HG03354 (cell line): Measurements from ENCODE around the gene PHYKPL.
"Not testable (repeated sequence)": the region's sequence is repeated elsewhere in the genome, so short reads cannot be mapped to it uniquely, and the experiment has no call there.

Source experiments
- ATAC-seq: cut with Tn5 transposase; IDR thresholded peaks from one replicate; pipeline ENCODE4 v1.9.1; 2021; ENCODE audit warnings: mild to moderate bottlenecking; ENCODE audit not compliant: unreplicated experiment, poor library complexity, severe bottlenecking

Gene PHYKPL

GRCh38 chr5:178266581-178266980 is 34.0 kb upstream of the PHYKPL start:
- ATAC-seq: no peak

- ATAC-seq: no peak
These were observed 33.1 kb upstream of the PHYKPL start for GRCh38 chr5:178265746-178266145.

DNA sequence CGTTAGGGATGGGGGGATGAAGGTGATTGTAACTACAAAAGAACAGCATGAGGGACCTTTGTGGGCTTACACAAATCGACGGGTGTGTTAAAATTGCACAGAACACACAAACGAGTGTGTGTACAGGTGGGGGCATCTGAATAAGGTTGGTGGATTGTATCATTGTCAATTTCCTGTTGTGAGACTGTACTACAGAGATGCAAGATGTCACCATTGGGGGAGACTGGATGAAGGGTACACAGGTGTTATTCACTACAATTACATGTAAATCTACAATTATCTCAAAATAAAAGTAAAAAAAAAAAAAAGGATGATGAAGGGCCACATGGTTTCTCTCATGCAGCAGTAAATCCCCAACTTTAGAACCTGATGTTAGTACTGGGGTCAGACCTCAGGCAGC is 31.4 kb upstream of the PHYKPL start:
- no peak for ATAC-seq

GRCh38 chr5:178261666-178262600 is 29.3 kb upstream of the PHYKPL start:
- ATAC-seq: no peak

DNA sequence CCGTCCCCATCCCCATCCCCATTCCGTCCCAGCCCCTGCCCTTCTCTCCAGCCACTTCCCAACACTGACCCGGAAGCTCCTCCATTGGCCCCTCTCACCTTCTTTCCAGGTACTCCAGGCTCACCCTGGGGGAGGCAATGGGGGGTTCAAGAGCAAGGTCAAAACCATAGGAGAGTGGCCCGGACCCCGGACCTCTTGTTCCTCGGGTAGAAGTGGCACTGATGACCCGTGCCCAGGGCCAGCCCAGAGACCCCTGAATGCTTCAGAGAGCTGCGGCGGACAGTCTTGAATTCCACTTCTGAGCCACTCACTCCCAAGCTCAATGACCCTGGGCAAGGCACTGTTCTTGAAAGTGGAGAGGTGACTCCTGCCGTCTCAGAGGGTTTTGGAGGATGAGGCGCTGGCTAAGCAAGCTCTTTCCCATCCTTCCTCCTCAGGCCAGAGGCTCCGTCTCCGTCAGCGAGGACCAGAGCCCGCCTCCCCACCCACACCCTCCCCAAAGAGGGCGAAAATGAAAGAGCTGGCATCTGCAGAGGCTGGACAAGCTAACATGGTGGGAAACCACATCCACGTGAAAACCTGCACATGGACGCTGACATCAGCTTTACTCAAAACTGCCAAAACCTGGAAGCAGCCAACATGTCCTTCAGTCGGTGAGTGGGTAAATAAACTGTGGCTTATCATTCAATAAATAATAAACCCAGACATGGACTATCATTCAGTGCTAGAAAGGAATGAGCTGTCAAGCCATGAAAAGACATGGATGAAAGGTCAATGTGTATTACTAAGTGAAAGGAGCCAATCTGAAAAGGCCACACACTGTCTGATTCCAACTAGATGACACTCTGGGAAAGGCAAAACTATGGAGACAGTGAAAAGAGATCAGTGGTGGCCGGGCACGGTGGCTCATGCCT is 27.3 kb upstream of the PHYKPL start:
- ATAC-seq: no peak

GRCh38 chr5:178257650-178258049 is 25.0 kb upstream of the PHYKPL start:
- no peak for ATAC-seq

- ATAC-seq: no peak
These were observed 24.1 kb upstream of the PHYKPL start for GRCh38 chr5:178256746-178257145.

GRCh38 chr5:178253632-178254031 is 21.0 kb upstream of the PHYKPL start:
- not testable (repeated sequence) for ATAC-seq

GRCh38 chr5:178252258-178252657 is 19.7 kb upstream of the PHYKPL start:
- ATAC-seq: no peak

GRCh38 chr5:178250263-178250662 is 17.7 kb upstream of the PHYKPL start:
- no peak for ATAC-seq

DNA sequence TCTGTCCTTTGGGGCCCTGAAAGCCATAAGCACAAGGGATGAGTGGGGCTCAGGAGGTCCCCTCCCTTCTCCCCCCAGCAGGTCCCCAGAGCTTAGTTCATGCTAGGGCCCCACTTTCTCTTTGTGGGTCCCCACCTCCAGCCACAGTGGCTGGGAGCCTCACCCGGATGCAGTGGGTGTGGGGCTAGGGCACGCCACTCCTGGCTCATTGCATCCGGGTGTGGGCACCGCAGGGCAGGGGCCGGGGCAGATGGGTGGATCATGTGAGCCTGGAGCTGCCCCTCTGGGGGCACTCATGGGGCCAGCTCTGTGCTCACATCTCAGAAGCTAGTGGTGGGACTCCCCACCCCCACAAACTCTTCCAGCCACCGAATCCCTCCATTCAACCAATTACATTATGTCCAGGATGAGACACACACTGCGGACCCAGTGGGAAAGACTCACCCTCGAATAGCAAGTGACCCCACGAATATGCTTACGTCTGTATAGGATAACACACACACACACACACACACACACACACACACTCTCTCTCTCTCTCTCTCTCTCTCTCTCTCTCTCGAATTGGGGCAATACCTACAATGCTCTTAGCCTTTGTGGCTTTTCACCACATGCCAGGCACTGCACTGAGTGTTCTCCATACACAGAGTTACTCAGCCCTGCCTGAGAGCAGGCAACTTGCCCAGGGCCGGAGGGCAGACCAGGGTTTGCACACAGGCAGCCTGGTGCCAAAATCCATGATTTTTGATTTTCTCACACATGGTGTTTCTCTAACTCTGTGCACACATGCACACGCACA is 16.8 kb upstream of the PHYKPL start:
- no peak for ATAC-seq

GRCh38 chr5:178248750-178249149 is 16.1 kb upstream of the PHYKPL start:
- no peak for ATAC-seq

GRCh38 chr5:178247481-178248456 is 15.2 kb upstream of the PHYKPL start:
- ATAC-seq: no peak

GRCh38 chr5:178246624-178247279 is 14.2 kb upstream of the PHYKPL start:
- ATAC-seq: no peak

GRCh38 chr5:178245389-178245788 is 12.8 kb upstream of the PHYKPL start:
- no peak for ATAC-seq

DNA sequence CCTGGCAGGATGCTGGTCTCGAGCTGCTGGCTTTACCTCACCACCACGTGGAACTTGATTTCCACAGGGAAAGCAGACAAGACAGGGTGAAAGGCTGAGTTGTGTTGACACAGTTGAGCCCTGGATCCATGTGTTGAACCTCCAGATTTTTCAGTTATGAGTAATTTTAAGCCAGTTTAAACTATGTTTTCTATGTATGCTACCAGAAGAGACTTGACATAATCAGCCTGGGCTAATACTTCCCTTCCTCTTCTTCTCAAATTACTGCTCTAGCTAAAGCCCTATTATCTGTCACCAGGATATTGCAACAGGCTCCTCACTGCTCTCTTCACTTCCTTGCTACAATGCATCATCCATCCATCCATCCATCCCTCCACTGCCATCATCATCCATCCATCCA is 12.0 kb upstream of the PHYKPL start:
- ATAC-seq: no peak

GRCh38 chr5:178242416-178242815 is 9.8 kb upstream of the PHYKPL start:
- ATAC-seq: no peak

- ATAC-seq: no peak
These were observed 9.2 kb upstream of the PHYKPL start for GRCh38 chr5:178241688-178242231.
